Effector CD4-positive, alpha-beta T cell (primary cell): ENCODE measurements around the gene SLC16A7.

ENCODE experiments used
- DNase-seq: peaks from one replicate; pipeline ENCODE4 v3.0.0-alpha.2; 2020

Gene SLC16A7

DNA sequence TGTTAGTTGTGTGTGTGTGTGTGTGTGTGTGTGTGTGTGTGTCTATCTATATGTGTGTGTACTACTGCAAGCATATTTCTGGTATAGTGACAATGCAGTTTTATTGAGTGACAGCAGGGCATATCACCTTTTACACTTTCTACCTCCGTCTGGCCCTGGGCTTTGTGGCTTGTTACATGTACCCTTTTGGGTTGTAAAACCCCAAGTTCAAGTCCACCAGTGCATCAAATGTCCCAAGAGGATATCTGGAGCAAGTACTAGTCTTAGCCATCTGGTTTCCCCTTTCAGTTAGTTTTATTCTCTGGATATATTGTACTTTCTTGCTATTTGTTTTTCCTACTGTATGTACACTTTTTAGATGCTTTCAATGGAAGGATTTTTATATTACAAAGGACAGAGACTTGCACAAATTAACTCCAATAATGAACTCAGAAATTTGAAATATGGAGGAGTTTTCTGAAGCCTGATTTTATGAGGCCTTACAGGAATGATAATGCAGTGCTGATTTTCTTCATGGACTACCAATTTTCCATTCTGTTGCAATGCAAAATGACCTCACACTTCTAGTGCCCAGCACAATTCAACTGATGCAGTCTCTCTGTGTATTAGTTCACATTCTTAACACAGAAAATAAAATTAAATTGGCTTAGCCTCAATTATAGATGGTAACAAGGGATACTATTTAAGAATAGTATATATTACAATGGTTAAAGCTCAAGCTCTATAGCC, 29.1 kb downstream of the SLC16A7 start:
- DNase-seq, result no peak

DNA sequence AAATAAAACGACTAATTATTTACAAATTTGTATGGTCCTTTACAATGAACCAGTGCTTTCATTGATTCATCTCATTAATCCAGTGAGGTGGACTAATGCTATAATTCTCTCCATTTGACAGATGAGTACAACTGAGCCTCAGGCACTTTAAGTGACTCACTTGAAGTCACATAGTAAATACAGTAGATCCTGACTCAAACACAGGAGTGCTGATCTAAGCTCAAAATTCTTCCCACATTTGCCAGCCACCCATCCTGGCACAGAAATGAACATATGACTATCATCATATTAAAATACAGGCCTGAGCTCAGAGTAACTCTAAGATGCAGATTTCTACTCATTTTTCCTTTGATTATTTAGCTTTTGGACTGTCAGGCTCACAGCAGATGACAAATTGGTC, 30.6 kb downstream of the SLC16A7 start:
- DNase-seq, result no peak

DNA sequence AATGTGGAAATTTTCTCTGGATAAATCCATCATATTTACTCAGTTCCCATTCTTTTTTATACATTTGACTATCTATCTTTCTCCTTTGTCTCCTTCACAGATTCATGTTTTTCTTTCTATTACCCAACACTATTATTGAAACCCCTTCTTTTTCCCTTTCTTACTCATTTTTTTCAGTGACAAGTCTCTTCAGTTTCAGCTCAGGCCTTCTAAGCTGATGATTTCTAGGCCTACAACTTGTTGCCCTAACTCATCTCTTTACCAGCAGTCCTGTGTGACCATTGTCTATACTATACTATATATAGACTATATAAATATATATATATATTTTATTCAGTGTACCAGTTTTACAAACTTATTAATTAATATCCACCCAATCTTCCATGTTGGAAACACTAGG, 31.8 kb downstream of the SLC16A7 start:
- no peak for DNase-seq

DNA sequence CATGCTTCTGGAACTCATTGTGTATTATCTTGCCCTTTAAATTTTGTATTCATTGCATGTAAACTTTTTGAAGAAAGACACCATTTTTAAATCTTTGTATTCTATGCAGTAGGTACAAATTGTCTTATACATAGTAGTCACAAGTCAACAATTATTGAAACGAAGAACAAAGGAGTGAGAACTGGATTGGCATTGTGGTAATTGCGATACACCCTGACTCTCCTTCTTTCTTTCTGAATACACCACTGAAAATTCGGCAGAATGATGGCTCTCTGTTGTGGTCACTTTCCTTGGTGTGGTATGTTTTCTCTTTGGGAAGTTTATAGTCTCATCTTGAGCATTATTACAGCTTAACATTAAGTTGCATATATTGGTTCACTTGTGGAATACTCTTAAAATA, 34.1 kb downstream of the SLC16A7 start:
- no peak for DNase-seq

- no peak for DNase-seq
Measured at GRCh38 chr12:59632408-59632807, 36.6 kb downstream of the SLC16A7 start.

DNA sequence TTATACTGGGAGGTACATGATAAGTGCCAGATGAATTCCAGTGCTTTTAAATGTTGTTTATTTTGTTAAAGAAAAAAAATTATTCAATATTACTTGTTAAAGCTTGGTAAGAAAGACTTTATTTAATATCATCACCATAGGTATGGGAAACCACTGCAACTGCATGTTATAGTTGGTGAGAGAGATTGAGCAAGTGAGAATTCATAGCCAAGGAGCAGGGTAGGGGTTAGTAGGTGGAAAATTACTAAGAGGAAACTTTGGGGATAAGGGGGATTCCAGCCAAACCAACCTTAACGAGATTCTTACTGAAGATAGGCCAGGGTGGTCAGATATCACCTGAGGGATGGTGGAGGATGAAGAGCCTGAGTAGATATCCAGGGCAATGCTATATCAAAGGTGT, 38.4 kb downstream of the SLC16A7 start:
- DNase-seq, result no peak

DNA sequence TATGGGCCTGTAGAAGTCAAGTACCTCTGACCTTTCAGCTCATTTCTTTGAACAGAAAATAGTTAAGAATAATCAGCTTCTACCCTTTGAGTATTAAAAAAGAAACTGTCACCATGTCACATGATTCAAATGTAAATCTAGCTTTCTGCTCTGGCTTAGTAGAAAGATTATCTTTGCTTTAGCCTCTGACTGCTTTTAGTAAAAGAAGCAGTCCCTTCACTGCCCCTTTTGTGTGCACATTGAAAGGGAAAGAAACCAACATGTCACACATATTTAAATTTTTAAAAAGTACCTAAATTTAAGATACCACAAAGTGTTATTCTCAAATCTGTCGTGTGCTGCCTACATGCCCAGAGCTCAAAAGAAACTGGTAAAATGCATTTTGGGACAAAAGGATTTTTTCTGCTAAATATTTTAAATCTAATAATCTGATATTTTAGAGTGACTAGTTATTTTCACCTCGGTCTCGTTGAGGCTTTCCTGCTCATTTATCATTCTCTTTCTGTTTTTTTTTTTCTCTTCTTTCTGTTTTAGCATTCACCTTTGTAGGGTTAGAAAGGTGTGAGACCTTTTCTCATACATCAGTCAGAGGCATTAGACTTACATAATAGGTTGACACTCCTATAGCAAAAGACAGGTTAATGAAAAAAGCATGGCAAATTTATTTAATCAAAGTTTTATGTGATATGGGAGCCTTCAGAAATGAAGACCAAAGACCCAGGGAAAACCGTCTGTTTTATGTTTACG, 41.3 kb downstream of the SLC16A7 start:
- DNase-seq, result no peak

- no peak for DNase-seq
Measured at GRCh38 chr12:59637692-59638070, 41.9 kb downstream of the SLC16A7 start.

DNA sequence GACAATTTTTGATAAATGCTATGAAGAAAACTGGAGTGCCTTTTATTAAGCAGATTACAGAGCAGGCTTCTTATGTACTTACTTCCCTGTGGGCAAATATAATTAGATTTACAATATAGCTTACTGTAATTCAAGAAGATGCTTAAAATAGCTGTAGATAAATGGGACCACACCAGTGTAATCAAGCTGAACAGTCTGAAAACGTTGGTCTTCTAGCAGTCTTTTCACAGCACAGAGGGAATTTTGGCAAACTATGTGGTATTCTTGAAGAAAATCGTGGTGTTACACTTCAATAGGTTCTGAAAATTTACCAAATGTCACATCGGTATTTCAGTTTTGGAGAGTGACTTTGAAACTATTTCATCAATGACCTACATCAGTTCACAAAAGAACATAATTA, 47.7 kb downstream of the SLC16A7 start:
- DNase-seq, result no peak

- DNase-seq, result no peak
Measured at GRCh38 chr12:59645242-59645641, 49.4 kb downstream of the SLC16A7 start.

- DNase-seq, result no peak
Measured at GRCh38 chr12:59646636-59647035, 50.8 kb downstream of the SLC16A7 start.

- DNase-seq, result no peak
Measured at GRCh38 chr12:59649203-59649602, 53.4 kb downstream of the SLC16A7 start.

DNA sequence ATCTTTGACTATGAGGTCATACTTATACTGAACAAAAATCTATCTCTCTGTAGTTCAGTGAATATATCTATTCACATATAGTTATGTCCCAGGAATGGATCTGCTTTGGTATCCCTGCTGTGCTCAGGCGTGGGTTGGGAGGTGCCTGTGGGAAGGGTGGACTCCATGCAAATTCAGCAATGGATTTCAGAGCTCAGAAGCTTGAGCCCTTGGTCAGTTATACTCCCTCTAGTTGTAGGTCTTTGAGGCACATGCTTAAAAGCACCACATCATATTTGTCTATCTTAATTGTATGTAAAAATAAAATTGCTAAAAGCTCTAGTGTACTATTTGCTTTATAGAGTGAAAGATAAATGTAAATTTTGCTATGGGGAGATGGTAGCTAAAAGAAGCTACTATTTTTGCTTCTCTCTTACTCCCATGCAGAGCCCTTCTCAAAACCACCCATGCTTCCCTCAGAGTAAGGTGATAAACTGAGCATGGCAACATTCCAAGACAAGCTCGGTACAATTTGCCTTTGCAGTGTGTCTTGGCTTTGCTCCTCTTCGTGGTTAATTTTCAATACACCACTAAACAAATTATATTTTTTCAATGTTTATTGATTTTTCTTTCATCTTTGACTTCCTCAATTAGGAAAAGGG, 54.9 kb downstream of the SLC16A7 start:
- DNase-seq, result no peak

DNA sequence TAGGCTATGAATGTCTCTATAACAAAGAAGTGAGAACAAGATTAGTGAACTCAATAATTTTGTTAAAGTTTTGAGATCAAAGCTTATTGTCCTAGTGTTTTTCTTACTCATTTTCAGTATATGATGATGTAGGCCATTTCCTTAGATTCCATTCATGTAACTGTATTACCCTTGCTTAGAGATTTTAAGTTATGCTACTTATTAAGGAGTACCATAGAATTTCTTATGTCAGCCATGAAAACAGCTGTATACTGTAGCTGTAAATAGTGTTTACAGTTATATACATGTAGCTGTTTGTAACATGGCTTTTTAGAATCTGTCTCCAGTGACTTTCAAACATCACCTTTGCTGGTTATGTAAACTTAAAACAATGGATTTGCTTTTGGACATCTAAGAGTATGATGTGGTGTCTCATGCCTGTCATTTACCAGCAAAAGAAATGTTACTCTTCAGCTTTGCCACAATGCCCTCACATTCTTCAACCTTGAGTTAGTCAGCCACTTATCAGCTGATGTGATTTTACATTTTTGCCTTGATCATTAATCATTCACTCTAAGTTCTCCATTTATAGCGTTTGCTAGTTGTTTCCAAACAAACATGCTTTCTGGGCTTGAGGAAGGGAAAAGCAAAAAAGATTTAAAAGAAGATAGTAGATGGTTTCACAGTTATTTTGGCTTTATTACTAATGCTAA, 55.5 kb downstream of the SLC16A7 start:
- no peak for DNase-seq

DNA sequence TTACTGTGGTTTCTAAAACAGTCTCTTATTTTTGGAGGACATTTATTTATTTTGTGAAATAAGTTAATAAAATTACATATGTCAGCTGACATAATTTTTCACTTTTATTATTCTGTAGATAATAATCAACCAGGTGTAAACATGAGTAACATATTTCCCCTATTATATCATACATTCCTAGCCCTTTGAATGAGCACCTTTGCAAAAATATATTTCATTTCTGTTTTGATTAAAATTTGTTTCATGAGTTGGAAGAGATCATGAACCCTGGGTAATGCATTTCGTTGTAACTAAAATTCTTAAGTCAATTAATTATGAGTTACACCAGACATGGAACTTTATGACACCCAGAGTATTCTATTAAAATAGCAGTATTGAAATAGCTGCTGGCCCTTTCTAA, 56.3 kb downstream of the SLC16A7 start:
- DNase-seq, result no peak

DNA sequence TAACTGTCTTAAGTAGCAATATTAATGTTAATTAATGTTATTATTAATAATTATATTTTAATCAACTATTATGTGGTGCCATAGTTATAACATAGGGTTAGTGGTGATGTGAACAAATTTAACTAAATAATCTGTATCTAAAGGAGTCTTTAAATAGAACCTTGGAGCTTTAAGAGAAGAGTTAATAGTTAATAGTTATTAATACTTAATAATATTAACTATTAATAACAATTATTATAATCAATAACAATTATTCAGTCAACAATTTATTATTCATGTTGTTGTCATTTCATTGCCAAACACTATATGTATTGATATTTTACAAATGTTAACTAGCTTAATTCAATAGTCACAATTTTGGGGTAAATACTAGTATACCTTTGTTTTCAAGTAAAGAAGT, 58.2 kb downstream of the SLC16A7 start:
- DNase-seq, result no peak

DNA sequence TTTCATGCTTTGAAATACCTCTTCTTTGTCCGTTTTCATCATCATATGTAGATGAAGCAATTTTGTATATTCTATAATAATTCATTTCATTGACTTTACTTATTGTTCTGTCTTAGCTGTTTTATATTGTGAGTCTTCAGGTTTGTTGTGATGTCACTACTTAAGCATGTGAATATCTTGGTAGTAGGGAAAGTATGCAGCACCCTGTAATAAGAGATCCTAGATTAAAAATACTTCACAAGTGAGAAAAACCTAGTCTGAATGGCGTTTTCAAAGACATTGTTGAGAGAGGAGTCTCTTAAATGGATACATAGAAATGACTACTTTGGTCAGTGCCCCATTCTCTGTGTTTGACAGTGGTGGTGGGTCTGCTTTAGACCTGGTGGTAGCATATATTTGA, 61.4 kb downstream of the SLC16A7 start:
- DNase-seq, result no peak

- DNase-seq, result no peak
Measured at GRCh38 chr12:59657711-59658110, 61.9 kb downstream of the SLC16A7 start.

DNA sequence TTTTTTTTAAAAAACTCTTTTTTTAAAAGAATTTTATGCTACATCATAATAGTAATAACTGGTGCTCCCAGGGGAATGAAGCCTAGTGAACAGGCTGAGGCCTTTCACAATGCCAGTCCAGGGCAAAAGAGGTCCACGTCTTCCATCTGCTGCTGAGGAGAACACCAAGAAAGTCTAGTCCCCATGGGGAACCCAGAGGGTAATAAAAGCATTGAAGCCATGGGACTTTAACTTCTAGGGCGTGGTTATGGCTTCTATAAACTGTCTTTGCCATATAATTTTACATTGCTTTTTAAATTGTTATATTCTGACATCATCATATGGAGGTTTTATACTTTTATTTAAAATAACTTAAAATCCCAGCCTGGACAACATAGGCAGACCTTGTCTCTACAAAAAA, 64.3 kb downstream of the SLC16A7 start:
- DNase-seq, result no peak

DNA sequence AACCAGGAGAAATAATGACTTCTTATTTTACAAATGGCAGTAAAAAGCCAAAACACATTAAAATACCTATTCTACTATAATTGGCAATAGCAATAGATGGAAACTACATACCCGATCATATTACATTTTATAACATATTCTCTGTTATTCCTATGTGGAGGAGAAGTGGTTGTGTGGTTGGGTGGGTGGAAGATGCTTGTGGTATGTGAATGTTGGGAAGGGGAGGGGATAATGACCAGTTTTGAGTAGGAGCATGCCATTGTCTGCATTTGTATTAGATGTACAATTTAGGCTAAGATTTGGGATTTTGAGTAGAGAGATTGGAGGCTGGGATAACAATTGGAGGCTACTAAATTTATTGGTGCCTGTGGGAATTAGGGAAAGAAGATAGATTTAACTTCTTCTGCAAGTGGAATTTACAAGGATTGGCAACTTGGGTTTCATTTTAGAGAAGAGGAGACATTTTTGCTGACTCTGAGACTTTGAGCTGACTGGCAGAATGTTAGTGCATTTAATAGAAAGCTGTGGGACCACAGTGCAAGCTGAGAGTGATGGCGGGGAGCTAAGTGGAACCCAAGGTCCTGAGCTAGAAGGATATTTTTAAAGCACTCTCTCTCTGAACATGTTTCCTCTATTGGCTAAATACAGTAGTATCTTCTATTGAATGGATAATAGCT, 65.2 kb downstream of the SLC16A7 start:
- no peak for DNase-seq

DNA sequence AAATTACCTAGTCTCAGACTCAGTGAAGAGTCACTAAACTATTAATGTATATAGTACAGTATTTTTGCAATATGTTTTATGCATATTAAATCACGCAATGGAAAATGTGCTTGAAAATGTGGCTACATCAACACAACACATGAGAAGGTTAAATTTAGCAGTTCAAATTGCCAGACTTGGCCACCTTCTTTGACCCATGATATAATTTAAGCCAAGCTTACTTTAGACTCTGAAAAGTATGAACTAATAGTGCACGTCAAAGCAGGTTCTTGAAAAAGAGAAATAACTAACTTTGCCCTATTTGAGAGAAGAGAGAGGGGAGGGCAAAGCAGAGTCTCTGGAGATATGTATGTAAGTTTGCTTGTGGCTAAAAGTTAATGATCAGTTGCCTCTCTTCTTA, 68.7 kb downstream of the SLC16A7 start:
- no peak for DNase-seq

- no peak for DNase-seq
Measured at GRCh38 chr12:59665701-59666100, 69.9 kb downstream of the SLC16A7 start.

GRCh38 chr12:59668674-59669073, 72.8 kb downstream of the SLC16A7 start:
- no peak for DNase-seq
